Ramos (cell line): ENCODE results near the gene EML1.
"Not testable (repeated sequence)": the region's sequence is repeated elsewhere in the genome, so short reads cannot be mapped to it uniquely, and the experiment has no call there.

Experiments used
- in situ Hi-C: fragments of 300-500 bp; cut with MboI; formaldehyde crosslinking; loops from one replicate; pipeline ENCODE4 v1.14.3; 2022; ENCODE audit warnings: low sequenced_read_pairs; ENCODE audit not compliant: unreplicated experiment

The EML1 gene

GRCh38 chr14:99949011-99949732 is 156.0 kb downstream of the EML1 start:
- in situ Hi-C loops, result not testable (repeated sequence)

- in situ Hi-C loops, result no loop called here
These were observed 157.0 kb downstream of the EML1 start for GRCh38 chr14:99950181-99950580.

GRCh38 chr14:99951085-99951484 is 157.9 kb downstream of the EML1 start:
- in situ Hi-C loops, result no loop called here

GRCh38 chr14:99952039-99952438 is 158.8 kb downstream of the EML1 start:
- in situ Hi-C loops, result no loop called here

GRCh38 chr14:99952453-99952852 is 159.2 kb downstream of the EML1 start:
- in situ Hi-C loops, result no loop called here

- in situ Hi-C loops, result no loop called here
These were observed 162.7 kb downstream of the EML1 start for GRCh38 chr14:99955826-99956455.

GRCh38 chr14:99958380-99958779 is 165.2 kb downstream of the EML1 start:
- in situ Hi-C loops, result no loop called here

GRCh38 chr14:99961826-99962518 is 168.8 kb downstream of the EML1 start:
- in situ Hi-C loops, result no loop called here

- in situ Hi-C loops, result no loop called here
These were observed 171.8 kb downstream of the EML1 start for GRCh38 chr14:99964979-99965378.

GRCh38 chr14:99966037-99966835 is 173.0 kb downstream of the EML1 start:
- in situ Hi-C loops, result no loop called here

GRCh38 chr14:99966912-99967311 is 173.7 kb downstream of the EML1 start:
- in situ Hi-C loops, result no loop called here

- in situ Hi-C loops, result no loop called here
These were observed 175.1 kb downstream of the EML1 start for GRCh38 chr14:99968191-99968920.

- in situ Hi-C loops, result no loop called here
These were observed 175.7 kb downstream of the EML1 start for GRCh38 chr14:99968941-99969340.

- in situ Hi-C loops, result no loop called here
These were observed 176.6 kb downstream of the EML1 start for GRCh38 chr14:99969673-99970322.

GRCh38 chr14:99971087-99971940 is 178.1 kb downstream of the EML1 start:
- in situ Hi-C loops, result no loop called here

- in situ Hi-C loops, result no loop called here
These were observed 178.9 kb downstream of the EML1 start for GRCh38 chr14:99971941-99972747.

GRCh38 chr14:99972748-99973466 is 179.7 kb downstream of the EML1 start:
- in situ Hi-C loops, result no loop called here
